Cardiac muscle cell (in vitro differentiated cells and primary cell): Measurements from ENCODE around the gene FCHSD1. TPM values are rescaled to one million over a fixed set of nuclear protein-coding genes. Genes with fewer than 3 reads are reported as not detected.

Source experiments
- DNase-seq, 2 donors: peaks; one replicate each; pipeline versions ENCODE4 v3.0.0 to v3.0.0-alpha.2; 2010 to 2017; ENCODE audit warnings: low read depth in 1 of 2, low spot score in 1 of 2
- H3K27ac ChIP-seq: fragments of 200-600 bp; sonication (generic); 2 replicates; pipeline ENCODE4 v1.5.1; 2016
- H3K27me3 ChIP-seq: fragments of 200-600 bp; sonication (generic); 2 replicates; pipeline ENCODE4 v1.6.0; 2016; ENCODE audit warnings: control low read depth
- H3K36me3 ChIP-seq: fragments of 200-600 bp; sonication (generic); 2 replicates; pipeline ENCODE4 v1.5.1; 2016; ENCODE audit warnings: control low read depth
- H3K4me1 ChIP-seq: fragments of 200-600 bp; sonication (generic); 2 replicates; pipeline ENCODE4 v1.8.1; 2017; ENCODE audit warnings: low read depth, mild to moderate bottlenecking, mixed run types
- H3K4me3 ChIP-seq: fragments of 200-600 bp; sonication (generic); 2 replicates; pipeline ENCODE4 v1.5.1; 2016; ENCODE audit warnings: mild to moderate bottlenecking
- H3K9me3 ChIP-seq: fragments of 200-600 bp; sonication (generic); 2 replicates; pipeline ENCODE4 v1.5.1; 2017; ENCODE audit warnings: low read depth, mild to moderate bottlenecking, control low read depth
- CTCF ChIP-seq: IDR thresholded peaks from 2 replicates; pipeline ENCODE4 v1.5.1; 2012; ENCODE audit warnings: low read depth, mild to moderate bottlenecking, low read length
- polyA plus RNA-seq: library from polyadenylated mRNA; unstranded; fragments of >200 nt; fragmentation: Nextera tagmentation; extraction: Ambion mirVana; gene quantifications from 2 replicates; pipeline ENCODE4 v1.2.1, GENCODE V29; 2016
- total RNA-seq: library from RNA; depleted of rRNA; stranded (reverse); fragments of >200 nt; gene quantifications from 2 replicates; pipeline ENCODE4 v1.2.3, GENCODE V29; 2016

FCHSD1 gene
- total and polyA plus RNA-seq, 2 experiments from 2014 or later: 7.8 to 24.9 TPM

DNA sequence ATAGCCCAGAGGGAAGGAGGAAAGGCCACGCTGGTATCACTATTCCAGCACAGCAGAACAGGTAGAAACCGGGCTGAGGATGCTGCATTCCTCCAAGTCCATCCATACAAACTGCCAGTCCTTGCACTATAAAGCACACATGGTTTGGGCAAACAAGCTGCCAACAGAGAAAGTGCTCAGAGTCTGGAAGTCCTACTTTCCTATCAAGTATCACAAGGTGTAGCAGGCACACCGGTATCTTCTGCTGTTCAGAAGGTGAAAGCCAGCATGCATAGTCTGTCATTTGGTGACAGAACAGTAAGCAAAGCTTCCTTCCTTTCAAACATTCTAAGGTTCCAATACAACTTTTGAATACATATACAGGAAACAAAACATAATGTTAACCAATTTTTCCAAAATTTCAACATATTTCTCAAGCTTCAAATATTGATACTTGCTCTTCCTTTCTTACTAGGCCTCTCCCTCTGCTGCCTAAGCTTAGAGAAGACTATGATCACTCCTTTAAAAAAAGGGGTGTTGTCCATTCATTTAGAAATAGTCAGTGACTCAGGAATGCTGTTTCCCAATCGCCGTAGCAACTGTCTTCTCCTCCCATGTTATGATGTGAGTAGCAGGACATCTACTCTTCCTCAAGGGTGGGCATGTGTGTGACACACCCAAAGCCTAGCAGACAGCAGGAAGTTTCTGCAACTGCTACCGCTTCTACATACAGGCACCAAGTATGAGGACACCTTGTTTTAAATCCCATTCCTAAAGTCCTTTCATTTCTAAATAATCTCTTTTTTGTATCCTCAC is 47.1 kb downstream of the FCHSD1 start:
- no peaks in the 10 kb centered on the region for H3K36me3 ChIP-seq
- no peaks in the 10 kb centered on the region for H3K27me3 ChIP-seq
- no peaks in the 10 kb centered on the region for H3K9me3 ChIP-seq
- H3K4me1 ChIP-seq: no peaks in the 10 kb centered on the region
- no peak for TF ChIP-seq CTCF
- DNase-seq: peak in 1 of 2 donors; percentile 89
- H3K4me3 ChIP-seq: no peak overlapping the region
- H3K27ac ChIP-seq: no peak overlapping the region

DNA sequence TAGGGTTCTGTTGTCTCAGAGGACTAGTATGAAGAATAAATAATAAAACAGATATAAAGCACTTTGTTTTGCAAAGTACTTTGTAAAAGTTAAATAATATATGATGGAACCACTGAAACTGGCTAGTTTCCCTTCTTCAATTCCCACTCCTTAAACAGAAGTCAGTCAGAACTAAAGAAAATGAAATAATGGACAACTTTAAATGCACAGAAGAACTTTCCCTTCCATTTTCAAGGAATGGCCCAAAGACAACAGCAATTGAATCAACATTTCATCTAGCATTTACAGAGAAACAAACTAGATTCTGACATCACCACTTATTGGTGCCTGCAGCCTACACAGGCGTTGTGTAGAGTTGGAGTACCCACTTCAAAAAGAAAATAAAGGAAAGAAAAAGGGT is 48.6 kb downstream of the FCHSD1 start:
- Histone ChIP-seq H3K36me3 (no peaks in the 10 kb centered on the region), H3K27ac (no peak overlapping the region)

DNA sequence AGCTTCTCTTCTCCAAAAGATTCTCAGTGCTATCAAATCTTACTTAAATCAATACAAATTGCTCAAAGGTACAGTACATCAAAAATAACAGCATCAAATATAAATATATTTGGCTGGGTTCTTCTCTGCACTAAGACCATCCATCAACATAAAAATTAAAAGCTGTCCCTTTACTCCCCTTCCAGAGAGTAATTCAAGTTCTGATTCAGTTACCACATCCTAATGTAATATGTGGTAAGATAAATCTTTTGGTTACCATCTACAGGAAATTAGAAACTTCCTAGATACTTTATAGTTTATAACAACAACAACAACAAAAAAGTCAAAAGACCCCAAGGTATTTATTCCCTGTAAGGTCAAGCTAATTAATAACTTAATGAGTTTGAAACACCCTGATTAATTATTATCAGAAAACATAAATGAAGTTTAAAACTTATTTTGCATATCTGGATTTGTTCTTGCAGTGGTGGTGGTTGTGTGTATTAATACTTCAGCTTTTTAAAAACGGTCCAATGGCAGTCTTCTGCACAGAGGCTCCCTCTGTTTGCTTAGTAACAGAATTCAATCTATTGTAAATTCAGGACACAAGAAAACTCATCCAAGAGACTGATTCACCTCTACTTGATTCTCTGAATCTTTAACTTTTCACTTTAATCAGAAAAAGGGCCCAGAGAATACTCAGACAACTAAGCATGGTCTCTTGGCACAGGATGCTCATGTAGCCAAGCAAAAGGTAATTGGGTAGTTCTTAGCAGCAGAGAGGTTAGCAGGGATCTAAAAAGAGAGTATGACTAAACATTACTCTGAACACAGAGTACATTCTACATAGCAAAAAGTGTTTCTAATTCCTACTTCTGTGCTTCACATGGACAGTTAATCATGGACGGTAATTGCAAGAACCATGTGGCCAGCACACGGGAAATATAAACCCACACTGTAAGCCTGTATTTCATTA is 52.5 kb downstream of the FCHSD1 start:
- peak overlapping the region; percentile 47 for H3K27ac ChIP-seq
- no peaks in the 10 kb centered on the region for H3K4me1 ChIP-seq
- no peak for TF ChIP-seq CTCF
- no peak for DNase-seq
- no peak overlapping the region for H3K4me3 ChIP-seq
- H3K9me3 ChIP-seq: no peaks in the 10 kb centered on the region
- H3K27me3 ChIP-seq: no peaks in the 10 kb centered on the region
- no peaks in the 10 kb centered on the region for H3K36me3 ChIP-seq

More for the DNA sequence above, 48.6 kb downstream of the FCHSD1 start:
- Histone ChIP-seq H3K4me3 (no peak overlapping the region), H3K9me3 (no peaks in the 10 kb centered on the region), H3K27me3 (no peaks in the 10 kb centered on the region), H3K4me1 (no peaks in the 10 kb centered on the region)
- no peak for TF ChIP-seq CTCF
- no peak for DNase-seq

- no peaks in the 10 kb centered on the region for H3K27me3 ChIP-seq
- no peaks in the 10 kb centered on the region for H3K36me3 ChIP-seq
- no peak for TF ChIP-seq CTCF
- H3K4me1 ChIP-seq: no peaks in the 10 kb centered on the region
- no peak overlapping the region for H3K27ac ChIP-seq
- H3K4me3 ChIP-seq: no peak overlapping the region
- H3K9me3 ChIP-seq: no peaks in the 10 kb centered on the region
- no peak for DNase-seq
Observed at GRCh38 chr5:141597814-141598213, 53.4 kb downstream of the FCHSD1 start.

DNA sequence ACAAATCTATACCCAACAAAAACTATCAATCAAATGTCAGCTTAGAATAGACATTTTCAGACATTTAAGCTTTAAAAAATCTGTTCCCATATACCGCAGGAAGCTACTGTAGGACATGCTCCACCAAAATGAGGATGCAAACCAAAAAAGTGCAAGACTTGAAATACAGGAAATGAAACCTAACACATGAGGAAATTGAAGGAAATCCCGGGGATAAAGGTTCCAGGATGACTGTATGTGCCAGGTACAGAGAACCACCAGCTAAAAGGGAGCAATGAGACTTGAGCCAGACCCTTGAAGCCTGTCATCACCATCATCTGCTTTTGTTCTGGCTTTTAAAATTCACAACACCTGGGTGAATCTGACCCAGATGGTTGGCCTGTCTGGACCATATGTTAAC is 53.8 kb downstream of the FCHSD1 start:
- TF ChIP-seq CTCF: no peak
- H3K27me3 ChIP-seq: no peaks in the 10 kb centered on the region
- H3K4me1 ChIP-seq: no peaks in the 10 kb centered on the region
- no peaks in the 10 kb centered on the region for H3K36me3 ChIP-seq
- no peak overlapping the region for H3K4me3 ChIP-seq
- no peak overlapping the region for H3K27ac ChIP-seq
- no peak for DNase-seq
- H3K9me3 ChIP-seq: no peaks in the 10 kb centered on the region
